A549 (cell line): ENCODE results near the gene MAGOH.

Experiments used
- CBX2 ChIP-seq: fragments of 200-600 bp; sonication (generic); IDR thresholded peaks from 2 replicates; pipeline ENCODE4 v1.6.1; 2016; ENCODE audit warnings: low read depth, mild to moderate bottlenecking, borderline replicate concordance
- CEBPB ChIP-seq, 2 experiments: fragments of >200 bp in 1 of 2; sonication (Bioruptor Twin) in 1 of 2; formaldehyde crosslinking in 1 of 2; IDR thresholded peaks; 2 replicates each; pipeline ENCODE4 v1.6.1; 2012 to 2016
- EP300 ChIP-seq, 2 experiments: fragments of >200 bp; sonication (Bioruptor Twin); formaldehyde crosslinking; IDR thresholded peaks; 2 replicates in 1 of 2; 3 replicates in 1 of 2; pipeline ENCODE4 v1.6.1; 2016 to 2017
- HDAC2 ChIP-seq: fragments of 200-600 bp; sonication (generic); IDR thresholded peaks from 2 replicates; pipeline ENCODE4 v1.6.1; 2016
- JUN ChIP-seq, 2 experiments: fragments of >200 bp; sonication (Bioruptor Twin); formaldehyde crosslinking; IDR thresholded peaks; 2 replicates in 1 of 2; 3 replicates in 1 of 2; pipeline ENCODE4 v1.6.1; 2016 to 2017
- NFE2L2 ChIP-seq: fragments of 150-350 bp; conservative IDR thresholded peaks from 2 replicates; pipeline ENCODE4 v1.6.1; 2014; ENCODE audit warnings: low read length
- POLR2A ChIP-seq: IDR thresholded peaks from 2 replicates; pipeline ENCODE4 v1.6.1; 2012; ENCODE audit warnings: mild to moderate bottlenecking, low read length
- RAD21 ChIP-seq, 2 experiments: fragments of >200 bp in 1 of 2; sonication (Bioruptor Twin) in 1 of 2; formaldehyde crosslinking in 1 of 2; IDR thresholded peaks in 1 of 2; conservative IDR thresholded peaks in 1 of 2; 2 replicates in 1 of 2; 3 replicates in 1 of 2; pipeline ENCODE4 v1.6.1; 2012 to 2018; ENCODE audit warnings: inconsistent platforms in 1 of 2
- TF ChIP-seq, protein P1 (sequence below): IDR thresholded peaks from 2 replicates; pipeline ENCODE4 v1.6.1; 2012; ENCODE audit warnings: low read depth, borderline replicate concordance
- TF ChIP-seq, protein P2 (sequence below): fragments of >200 bp; sonication (Bioruptor Twin); formaldehyde crosslinking; IDR thresholded peaks from 3 replicates; pipeline ENCODE4 v1.5.1; 2016
- TF ChIP-seq, protein P3 (sequence below): IDR thresholded peaks from 2 replicates; pipeline ENCODE4 v1.6.1; 2012
- TF ChIP-seq, protein P4 (sequence below): fragments of 200-600 bp; sonication (generic); IDR thresholded peaks from 2 replicates; pipeline ENCODE4 v1.6.1; 2016; ENCODE audit warnings: antibody characterized with exemption, mild to moderate bottlenecking, moderate library complexity

DNA sequence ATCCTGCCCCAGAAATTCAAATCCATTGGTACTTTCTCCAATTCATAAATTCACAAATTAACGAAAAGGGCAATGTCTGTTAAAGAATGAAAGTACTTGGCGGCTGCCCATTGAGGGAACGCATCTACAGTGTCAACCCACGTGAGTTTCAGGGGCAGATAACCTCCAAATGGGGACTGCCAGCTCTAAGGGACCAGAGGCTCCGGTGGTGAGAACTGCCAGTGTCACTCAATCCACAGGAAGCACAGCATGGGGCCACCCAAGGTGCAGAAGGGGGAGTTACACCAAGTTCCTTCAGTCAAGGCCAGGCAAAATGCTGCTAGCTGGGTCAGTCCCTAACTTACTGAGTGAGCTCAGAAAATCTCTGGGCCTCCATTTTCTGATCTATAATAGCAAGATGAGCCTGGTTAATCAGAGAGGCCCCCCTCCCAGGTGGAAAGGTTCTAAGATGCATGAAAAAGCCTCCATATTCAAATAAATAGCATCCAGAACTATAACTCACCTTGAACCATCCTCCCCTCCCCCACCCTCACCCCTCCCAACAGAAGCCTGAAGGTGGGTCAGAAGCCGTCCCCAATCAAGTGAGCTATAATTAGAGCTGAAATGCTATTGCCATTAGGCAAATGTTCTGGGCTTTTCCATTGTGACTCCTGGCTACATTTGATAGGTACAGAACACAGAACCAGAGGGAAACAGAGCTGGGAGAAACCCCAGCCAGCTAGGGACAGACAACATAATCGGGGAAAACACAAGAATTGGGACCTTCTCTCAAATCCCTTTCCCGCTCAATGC lies 47.8 kb upstream of the MAGOH start:
- no peak for TF ChIP-seq JUN (IDR thresholded peaks at IDR 0.05)
- no peak for TF ChIP-seq CEBPB (IDR thresholded peaks at IDR 0.05)
- TF ChIP-seq, protein P1, sequence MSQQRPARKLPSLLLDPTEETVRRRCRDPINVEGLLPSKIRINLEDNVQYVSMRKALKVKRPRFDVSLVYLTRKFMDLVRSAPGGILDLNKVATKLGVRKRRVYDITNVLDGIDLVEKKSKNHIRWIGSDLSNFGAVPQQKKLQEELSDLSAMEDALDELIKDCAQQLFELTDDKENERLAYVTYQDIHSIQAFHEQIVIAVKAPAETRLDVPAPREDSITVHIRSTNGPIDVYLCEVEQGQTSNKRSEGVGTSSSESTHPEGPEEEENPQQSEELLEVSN, result no peak
- TF ChIP-seq, protein P2, sequence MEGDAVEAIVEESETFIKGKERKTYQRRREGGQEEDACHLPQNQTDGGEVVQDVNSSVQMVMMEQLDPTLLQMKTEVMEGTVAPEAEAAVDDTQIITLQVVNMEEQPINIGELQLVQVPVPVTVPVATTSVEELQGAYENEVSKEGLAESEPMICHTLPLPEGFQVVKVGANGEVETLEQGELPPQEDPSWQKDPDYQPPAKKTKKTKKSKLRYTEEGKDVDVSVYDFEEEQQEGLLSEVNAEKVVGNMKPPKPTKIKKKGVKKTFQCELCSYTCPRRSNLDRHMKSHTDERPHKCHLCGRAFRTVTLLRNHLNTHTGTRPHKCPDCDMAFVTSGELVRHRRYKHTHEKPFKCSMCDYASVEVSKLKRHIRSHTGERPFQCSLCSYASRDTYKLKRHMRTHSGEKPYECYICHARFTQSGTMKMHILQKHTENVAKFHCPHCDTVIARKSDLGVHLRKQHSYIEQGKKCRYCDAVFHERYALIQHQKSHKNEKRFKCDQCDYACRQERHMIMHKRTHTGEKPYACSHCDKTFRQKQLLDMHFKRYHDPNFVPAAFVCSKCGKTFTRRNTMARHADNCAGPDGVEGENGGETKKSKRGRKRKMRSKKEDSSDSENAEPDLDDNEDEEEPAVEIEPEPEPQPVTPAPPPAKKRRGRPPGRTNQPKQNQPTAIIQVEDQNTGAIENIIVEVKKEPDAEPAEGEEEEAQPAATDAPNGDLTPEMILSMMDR, result no peak
- TF ChIP-seq CBX2, result no peak
- TF ChIP-seq POLR2A, result no peak
- TF ChIP-seq HDAC2, result no peak
- no peak for TF ChIP-seq NFE2L2
- TF ChIP-seq RAD21 (conservative IDR thresholded peaks at IDR 0.05 in 1 of 2, IDR thresholded peaks at IDR 0.05 in 1 of 2), result no peak
- TF ChIP-seq, protein P3, sequence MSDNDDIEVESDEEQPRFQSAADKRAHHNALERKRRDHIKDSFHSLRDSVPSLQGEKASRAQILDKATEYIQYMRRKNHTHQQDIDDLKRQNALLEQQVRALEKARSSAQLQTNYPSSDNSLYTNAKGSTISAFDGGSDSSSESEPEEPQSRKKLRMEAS, result no peak
- TF ChIP-seq, protein P4, sequence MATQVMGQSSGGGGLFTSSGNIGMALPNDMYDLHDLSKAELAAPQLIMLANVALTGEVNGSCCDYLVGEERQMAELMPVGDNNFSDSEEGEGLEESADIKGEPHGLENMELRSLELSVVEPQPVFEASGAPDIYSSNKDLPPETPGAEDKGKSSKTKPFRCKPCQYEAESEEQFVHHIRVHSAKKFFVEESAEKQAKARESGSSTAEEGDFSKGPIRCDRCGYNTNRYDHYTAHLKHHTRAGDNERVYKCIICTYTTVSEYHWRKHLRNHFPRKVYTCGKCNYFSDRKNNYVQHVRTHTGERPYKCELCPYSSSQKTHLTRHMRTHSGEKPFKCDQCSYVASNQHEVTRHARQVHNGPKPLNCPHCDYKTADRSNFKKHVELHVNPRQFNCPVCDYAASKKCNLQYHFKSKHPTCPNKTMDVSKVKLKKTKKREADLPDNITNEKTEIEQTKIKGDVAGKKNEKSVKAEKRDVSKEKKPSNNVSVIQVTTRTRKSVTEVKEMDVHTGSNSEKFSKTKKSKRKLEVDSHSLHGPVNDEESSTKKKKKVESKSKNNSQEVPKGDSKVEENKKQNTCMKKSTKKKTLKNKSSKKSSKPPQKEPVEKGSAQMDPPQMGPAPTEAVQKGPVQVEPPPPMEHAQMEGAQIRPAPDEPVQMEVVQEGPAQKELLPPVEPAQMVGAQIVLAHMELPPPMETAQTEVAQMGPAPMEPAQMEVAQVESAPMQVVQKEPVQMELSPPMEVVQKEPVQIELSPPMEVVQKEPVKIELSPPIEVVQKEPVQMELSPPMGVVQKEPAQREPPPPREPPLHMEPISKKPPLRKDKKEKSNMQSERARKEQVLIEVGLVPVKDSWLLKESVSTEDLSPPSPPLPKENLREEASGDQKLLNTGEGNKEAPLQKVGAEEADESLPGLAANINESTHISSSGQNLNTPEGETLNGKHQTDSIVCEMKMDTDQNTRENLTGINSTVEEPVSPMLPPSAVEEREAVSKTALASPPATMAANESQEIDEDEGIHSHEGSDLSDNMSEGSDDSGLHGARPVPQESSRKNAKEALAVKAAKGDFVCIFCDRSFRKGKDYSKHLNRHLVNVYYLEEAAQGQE, result no peak
- TF ChIP-seq EP300 (IDR thresholded peaks at IDR 0.05), result no peak
